OCI-LY1 (cell line): ENCODE measurements around the gene PPARGC1A.

Source experiments
- H2AFZ ChIP-seq: fragments of 200-600 bp; sonication (generic), shearing (Covaris generic); 2 replicates; pipeline ENCODE4 v1.6.0; 2014; ENCODE audit warnings: antibody characterized with exemption, mild to moderate bottlenecking, low read length
- H3F3A ChIP-seq: fragments of 200-600 bp; sonication (generic), shearing (Covaris generic); 2 replicates; pipeline ENCODE4 v1.6.0; 2014; ENCODE audit warnings: mild to moderate bottlenecking, antibody characterized with exemption, low read length, moderate library complexity; ENCODE audit not compliant: insufficient read depth
- H3K27ac ChIP-seq: fragments of 200-600 bp; sonication (generic); 2 replicates; pipeline ENCODE4 v1.5.1; 2014; ENCODE audit warnings: low read length, mixed run types, mild to moderate bottlenecking, low read depth; ENCODE audit not compliant: poor library complexity, severe bottlenecking
- H3K27me3 ChIP-seq: fragments of 200-600 bp; sonication (generic); 2 replicates; pipeline ENCODE4 v1.6.0; 2014; ENCODE audit warnings: antibody characterized with exemption, mild to moderate bottlenecking, low read length, moderate library complexity; ENCODE audit not compliant: insufficient read depth
- H3K36me3 ChIP-seq: fragments of 200-600 bp; sonication (generic); 2 replicates; pipeline ENCODE4 v1.6.1; 2014; ENCODE audit warnings: mild to moderate bottlenecking, antibody characterized with exemption, low read length, moderate library complexity, mixed read lengths; ENCODE audit not compliant: insufficient read depth
- H3K4me1 ChIP-seq: fragments of 200-600 bp; sonication (generic); 2 replicates; pipeline ENCODE4 v1.5.1; 2014; ENCODE audit warnings: mild to moderate bottlenecking, low read length, moderate library complexity; ENCODE audit not compliant: insufficient read depth, severe bottlenecking
- H3K4me2 ChIP-seq: fragments of 200-600 bp; sonication (generic), shearing (Covaris generic); 2 replicates; pipeline ENCODE4 v1.6.1; 2014; ENCODE audit warnings: low read length
- H3K4me3 ChIP-seq: fragments of 200-600 bp; sonication (generic); 2 replicates; pipeline ENCODE4 v1.5.1; 2014; ENCODE audit warnings: low read length, low read depth, mild to moderate bottlenecking, mixed read lengths; ENCODE audit not compliant: poor library complexity, severe bottlenecking
- H3K79me2 ChIP-seq: fragments of 200-600 bp; shearing (Covaris generic); 2 replicates; pipeline ENCODE4 v1.6.1; 2016; ENCODE audit warnings: mixed run types, low read length, mixed read lengths; ENCODE audit not compliant: insufficient read depth
- H3K9ac ChIP-seq: fragments of 200-600 bp; sonication (generic), shearing (Covaris generic); 2 replicates; pipeline ENCODE4 v1.6.1; 2014; ENCODE audit warnings: mild to moderate bottlenecking, low read length, mixed read lengths
- H3K9me2 ChIP-seq: fragments of 200-600 bp; sonication (generic), shearing (Covaris generic); 2 replicates; pipeline ENCODE4 v1.6.1; 2014; ENCODE audit warnings: low read depth, mild to moderate bottlenecking, low read length, mixed read lengths
- H3K9me3 ChIP-seq: fragments of 200-600 bp; shearing (Covaris generic); 2 replicates; pipeline ENCODE4 v1.6.1; 2014; ENCODE audit warnings: low read length, mixed read lengths
- H4K20me1 ChIP-seq: fragments of 200-600 bp; sonication (generic), shearing (Covaris generic); 2 replicates; pipeline ENCODE4 v1.6.0; 2016; ENCODE audit warnings: mild to moderate bottlenecking, low read length; ENCODE audit not compliant: insufficient read depth
- CTCF ChIP-seq: fragments of 200-600 bp; sonication (generic), shearing (Covaris generic); IDR thresholded peaks from 2 replicates; pipeline ENCODE4 v1.5.1; 2017; ENCODE audit warnings: mild to moderate bottlenecking, antibody characterized with exemption, low read length, moderate library complexity, mixed read lengths
- EZH2 ChIP-seq: fragments of 200-600 bp; sonication (generic), shearing (Covaris generic); IDR thresholded peaks from 2 replicates; pipeline ENCODE4 v1.8.0; 2017; ENCODE audit warnings: borderline replicate concordance, mixed run types, mild to moderate bottlenecking, antibody characterized with exemption, low read length, moderate library complexity, mixed read lengths

The PPARGC1A gene

GRCh38 chr4:23887989-23888388 lies 1.9 kb downstream of the PPARGC1A start:
- H3K9me2 ChIP-seq = no peaks in the 10 kb centered on the region
- no peak overlapping the region for H3K4me2 ChIP-seq
- no peaks in the 10 kb centered on the region for H3K36me3 ChIP-seq
- no peaks in the 10 kb centered on the region for H3K79me2 ChIP-seq
- no peak overlapping the region for H2AFZ ChIP-seq
- H3K4me1 ChIP-seq = no peaks in the 10 kb centered on the region
- no peaks in the 10 kb centered on the region for H3F3A ChIP-seq
- no peaks in the 10 kb centered on the region for H3K27me3 ChIP-seq
- H4K20me1 ChIP-seq = no peaks in the 10 kb centered on the region
- H3K9me3 ChIP-seq = no peaks in the 10 kb centered on the region
- no peak overlapping the region for H3K27ac ChIP-seq
- no peak overlapping the region for H3K9ac ChIP-seq
- no peak overlapping the region for H3K4me3 ChIP-seq
- TF ChIP-seq EZH2 (no peak), CTCF (no peak)

GRCh38 chr4:23887173-23887572 lies 2.7 kb downstream of the PPARGC1A start:
- Histone ChIP-seq H3K9ac (no peak overlapping the region), H3K4me2 (no peak overlapping the region), H3K4me1 (no peaks in the 10 kb centered on the region), H3K36me3 (no peaks in the 10 kb centered on the region), H3F3A (no peaks in the 10 kb centered on the region), H3K27me3 (no peaks in the 10 kb centered on the region), H3K9me2 (no peaks in the 10 kb centered on the region), H2AFZ (no peak overlapping the region), H4K20me1 (no peaks in the 10 kb centered on the region), H3K27ac (no peak overlapping the region), H3K9me3 (no peaks in the 10 kb centered on the region), H3K4me3 (no peak overlapping the region), H3K79me2 (no peaks in the 10 kb centered on the region)
- TF ChIP-seq EZH2 (no peak), CTCF (no peak)

- no peak overlapping the region for H3K4me3 ChIP-seq
- no peak overlapping the region for H3K9ac ChIP-seq
- no peaks in the 10 kb centered on the region for H3K79me2 ChIP-seq
- no peaks in the 10 kb centered on the region for H3F3A ChIP-seq
- no peaks in the 10 kb centered on the region for H3K9me2 ChIP-seq
- H2AFZ ChIP-seq = no peak overlapping the region
- H3K27me3 ChIP-seq = no peaks in the 10 kb centered on the region
- H4K20me1 ChIP-seq = no peaks in the 10 kb centered on the region
- no peak overlapping the region for H3K4me2 ChIP-seq
- H3K4me1 ChIP-seq = no peaks in the 10 kb centered on the region
- no peak overlapping the region for H3K27ac ChIP-seq
- no peaks in the 10 kb centered on the region for H3K9me3 ChIP-seq
- no peaks in the 10 kb centered on the region for H3K36me3 ChIP-seq
- TF ChIP-seq CTCF = no peak
- no peak for TF ChIP-seq EZH2
Observed at GRCh38 chr4:23885943-23886590, 3.8 kb downstream of the PPARGC1A start.
